ENCODE results near the gene ACSBG1.

ACSBG1 gene

DNA sequence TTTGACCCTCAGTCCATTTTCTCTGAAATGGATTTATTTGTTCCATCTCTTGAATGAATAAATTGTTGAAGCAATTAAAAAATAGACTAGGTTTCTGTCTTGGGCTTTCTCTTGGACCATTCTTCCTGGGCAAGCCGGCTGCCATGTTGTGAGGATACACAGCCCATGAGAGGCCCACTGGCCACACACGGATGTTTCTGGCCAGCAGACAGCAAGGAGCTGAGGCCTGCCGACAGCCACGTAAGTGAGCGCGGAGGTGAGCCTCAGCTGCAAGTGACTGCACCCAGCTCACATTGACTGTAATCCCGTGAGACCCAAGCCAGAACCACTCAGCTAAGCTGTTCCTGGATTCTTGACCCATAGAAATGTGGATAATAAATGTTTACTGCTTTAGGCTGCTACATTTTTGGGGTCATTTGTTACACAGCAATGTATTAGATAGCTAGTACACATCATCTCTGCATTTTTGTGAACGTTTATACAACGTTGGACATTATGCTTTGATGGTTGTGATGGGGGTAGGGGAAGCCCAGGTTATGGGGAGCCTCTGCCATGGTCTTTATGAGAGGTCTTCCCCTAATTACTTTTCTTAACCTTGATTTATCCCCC lies 62.4 kb downstream of the ACSBG1 start:
- no peaks in the 10 kb centered on the region for H3K4me1 ChIP-seq (ENCODE audit: control insufficient read depth, insufficient read depth, low read length)

DNA sequence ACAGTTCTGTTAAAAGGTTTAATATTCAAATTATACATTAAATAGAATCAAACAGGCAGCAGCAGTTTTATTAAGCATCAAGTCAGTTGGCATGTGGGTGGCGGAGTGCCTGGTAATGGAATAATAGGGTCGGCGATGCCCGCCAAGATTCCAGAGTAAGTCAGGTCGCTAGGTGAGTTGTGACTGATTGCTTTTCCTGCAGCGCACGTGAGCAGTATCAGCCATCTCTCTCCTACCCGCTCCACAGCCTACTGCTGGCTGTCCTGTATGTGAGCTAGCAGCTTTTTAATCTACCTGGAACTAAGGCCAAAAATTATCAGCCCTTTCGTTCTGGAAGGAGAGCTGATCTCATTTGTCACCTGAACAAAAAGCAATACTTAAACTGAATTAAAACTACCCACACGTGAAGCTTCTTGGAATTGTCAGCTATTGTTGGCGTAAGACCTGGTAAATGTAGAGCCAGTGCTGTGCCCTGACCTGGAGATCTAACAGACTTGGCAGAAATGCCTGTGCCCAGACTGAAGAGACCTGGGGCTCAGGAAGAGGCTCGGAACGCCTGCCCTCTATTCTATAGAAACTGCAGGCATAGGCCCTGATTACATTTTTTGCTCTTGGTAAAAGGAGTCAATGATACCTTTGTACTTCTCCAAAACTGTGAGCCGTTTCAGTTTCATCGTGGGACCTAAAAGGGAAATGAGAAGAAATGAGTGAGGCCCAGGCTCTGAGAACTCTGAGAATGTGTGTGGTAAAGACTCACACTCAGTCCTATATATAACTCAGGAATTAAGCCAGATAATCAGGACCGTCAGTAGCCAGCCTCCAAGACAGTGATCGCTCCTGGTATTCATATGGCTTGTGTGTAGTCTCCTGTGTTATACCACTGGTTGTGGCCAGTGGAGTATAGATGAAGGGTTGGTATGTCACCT lies 63.3 kb downstream of the ACSBG1 start:
- Histone ChIP-seq H3K9me3 (replicated peaks; ENCODE audit: low read length) (no peaks in the 10 kb centered on the region), H3K27me3 (ENCODE audit: control insufficient read depth, insufficient read depth, low read length) (no peaks in the 10 kb centered on the region), H3K4me3 (ENCODE audit: low read length) (no peak overlapping the region), H3K9ac (ENCODE audit: low read depth, low read length) (no peak overlapping the region), H3K4me2 (ENCODE audit: low read length) (no peak overlapping the region), H3K36me3 (ENCODE audit: insufficient read depth, low read length) (peaks cover 47% of the 10 kb centered on the region), H3K4me1 (ENCODE audit: control insufficient read depth, insufficient read depth, low read length) (no peaks in the 10 kb centered on the region)

More for the DNA sequence above, 62.4 kb downstream of the ACSBG1 start:
- peaks cover 41% of the 10 kb centered on the region for H3K36me3 ChIP-seq (ENCODE audit: insufficient read depth, low read length)
- no peak overlapping the region for H3K4me2 ChIP-seq (ENCODE audit: low read length)
- H3K4me3 ChIP-seq (ENCODE audit: low read length), result no peak overlapping the region
- H3K9ac ChIP-seq (ENCODE audit: low read depth, low read length), result no peak overlapping the region
- H3K9me3 ChIP-seq (replicated peaks; ENCODE audit: low read length), result no peaks in the 10 kb centered on the region
- no peaks in the 10 kb centered on the region for H3K27me3 ChIP-seq (ENCODE audit: control insufficient read depth, insufficient read depth, low read length)

DNA sequence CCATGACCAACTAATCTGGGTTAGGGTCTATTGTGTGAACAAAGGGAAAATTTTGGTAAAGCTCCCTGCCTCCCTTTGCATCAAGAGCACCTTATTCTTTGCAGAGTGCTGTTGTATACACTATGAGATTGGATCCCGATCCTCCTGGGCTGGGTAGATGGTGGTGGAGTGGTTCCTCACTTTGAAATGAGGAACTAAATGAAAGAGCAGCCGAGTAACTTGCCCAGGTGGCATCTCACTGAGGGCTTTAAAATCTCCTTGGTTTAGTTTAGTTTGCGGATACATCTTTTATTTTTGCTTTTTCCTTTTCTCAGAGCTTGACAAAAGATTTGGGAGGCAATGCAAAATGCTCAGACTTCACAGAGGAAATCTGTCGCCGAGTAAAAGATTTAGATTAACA lies 65.8 kb downstream of the ACSBG1 start:
- Histone ChIP-seq H3K36me3 (ENCODE audit: insufficient read depth, low read length) (peaks cover 59% of the 10 kb centered on the region), H3K4me3 (ENCODE audit: low read length) (no peak overlapping the region), H3K4me1 (ENCODE audit: control insufficient read depth, insufficient read depth, low read length) (no peaks in the 10 kb centered on the region), H3K9ac (ENCODE audit: low read depth, low read length) (no peak overlapping the region), H3K9me3 (replicated peaks; ENCODE audit: low read length) (no peaks in the 10 kb centered on the region), H3K4me2 (ENCODE audit: low read length) (no peak overlapping the region), H3K27me3 (ENCODE audit: control insufficient read depth, insufficient read depth, low read length) (no peaks in the 10 kb centered on the region)

DNA sequence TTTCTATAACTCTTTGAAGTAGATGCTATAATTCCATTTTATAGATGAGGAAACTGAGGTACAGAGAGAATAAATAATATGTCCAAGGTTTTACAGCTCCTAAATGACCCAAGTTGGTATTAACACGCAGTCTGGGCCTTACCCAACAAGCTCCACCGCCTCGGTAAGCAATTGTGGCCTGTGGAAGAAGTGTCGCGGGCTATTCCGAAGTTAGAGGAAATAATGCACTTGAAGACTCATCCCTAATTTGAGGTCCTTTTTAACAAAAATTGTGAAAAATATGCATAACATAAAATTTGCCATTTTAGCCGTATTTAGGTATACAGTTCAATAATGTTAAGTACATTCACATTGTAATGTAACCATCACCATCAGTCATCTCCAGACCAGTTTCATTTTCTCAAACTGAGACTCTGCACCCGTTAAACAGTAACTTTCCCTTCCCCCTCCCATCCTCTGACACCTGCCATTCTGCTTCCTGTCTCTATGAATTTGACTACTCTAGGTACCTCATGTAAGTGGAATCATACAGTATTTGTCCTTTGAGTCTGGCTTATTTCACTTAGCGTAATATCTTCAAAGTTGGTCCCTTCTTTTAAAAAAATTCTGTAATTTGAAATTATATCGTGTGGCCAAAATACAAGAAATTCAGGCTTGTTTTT lies 67.0 kb downstream of the ACSBG1 start:
- no peak overlapping the region for H3K9ac ChIP-seq (ENCODE audit: low read depth, low read length)
- peaks cover 58% of the 10 kb centered on the region for H3K36me3 ChIP-seq (ENCODE audit: insufficient read depth, low read length)

DNA sequence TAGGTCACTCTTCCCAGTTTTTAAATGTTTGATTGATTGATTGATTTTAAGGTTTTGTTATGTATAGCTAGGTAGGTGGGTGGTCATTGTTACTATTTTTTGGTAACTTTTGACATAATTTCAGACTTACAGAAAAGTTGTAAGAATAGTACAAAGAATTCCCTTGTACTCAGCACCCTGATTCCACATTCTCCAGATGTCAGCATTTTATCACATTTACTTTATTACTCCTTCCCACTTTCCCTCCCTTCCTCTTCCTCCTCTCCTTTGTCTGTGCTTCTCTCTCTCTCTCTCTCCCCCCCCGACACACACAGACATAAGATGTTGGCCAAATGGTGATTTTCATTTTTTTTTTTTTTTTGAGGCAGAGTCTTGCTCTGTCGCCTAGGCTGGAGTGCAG lies 70.4 kb downstream of the ACSBG1 start:
- Histone ChIP-seq H3K4me1 (ENCODE audit: control insufficient read depth, insufficient read depth, low read length) (no peaks in the 10 kb centered on the region), H3K36me3 (ENCODE audit: insufficient read depth, low read length) (peaks cover 54% of the 10 kb centered on the region), H3K27me3 (ENCODE audit: control insufficient read depth, insufficient read depth, low read length) (no peaks in the 10 kb centered on the region)

More for the DNA sequence above, 67.0 kb downstream of the ACSBG1 start:
- H3K4me1 ChIP-seq (ENCODE audit: control insufficient read depth, insufficient read depth, low read length), result no peaks in the 10 kb centered on the region
- no peaks in the 10 kb centered on the region for H3K27me3 ChIP-seq (ENCODE audit: control insufficient read depth, insufficient read depth, low read length)
- H3K4me3 ChIP-seq (ENCODE audit: low read length), result no peak overlapping the region
- no peaks in the 10 kb centered on the region for H3K9me3 ChIP-seq (replicated peaks; ENCODE audit: low read length)
- H3K4me2 ChIP-seq (ENCODE audit: low read length), result no peak overlapping the region

DNA sequence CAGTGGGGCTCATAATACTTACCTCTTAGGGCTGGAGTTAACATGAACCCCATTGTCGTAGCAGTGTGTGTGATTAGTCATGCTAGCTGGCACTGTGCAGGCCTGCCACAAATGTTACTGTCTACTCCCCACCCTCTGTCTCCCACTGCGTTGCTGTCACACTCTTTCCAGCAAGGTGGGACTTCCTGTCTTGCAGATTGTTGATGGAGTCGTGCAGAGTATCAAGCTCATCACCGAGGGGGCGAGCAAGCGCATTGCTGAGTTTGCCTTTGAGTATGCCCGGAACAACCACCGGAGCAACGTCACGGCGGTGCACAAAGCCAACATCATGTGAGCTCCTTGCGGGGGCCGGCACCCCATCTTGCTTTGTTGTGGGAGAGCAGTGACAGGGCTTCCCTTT lies 72.3 kb downstream of the ACSBG1 start:
- no peaks in the 10 kb centered on the region for H3K9me3 ChIP-seq (replicated peaks; ENCODE audit: low read length)

More for the DNA sequence above, 70.4 kb downstream of the ACSBG1 start:
- H3K9me3 ChIP-seq (replicated peaks; ENCODE audit: low read length), result no peaks in the 10 kb centered on the region
- no peak overlapping the region for H3K9ac ChIP-seq (ENCODE audit: low read depth, low read length)
- H3K4me2 ChIP-seq (ENCODE audit: low read length), result no peak overlapping the region
- H3K4me3 ChIP-seq (ENCODE audit: low read length), result no peak overlapping the region

DNA sequence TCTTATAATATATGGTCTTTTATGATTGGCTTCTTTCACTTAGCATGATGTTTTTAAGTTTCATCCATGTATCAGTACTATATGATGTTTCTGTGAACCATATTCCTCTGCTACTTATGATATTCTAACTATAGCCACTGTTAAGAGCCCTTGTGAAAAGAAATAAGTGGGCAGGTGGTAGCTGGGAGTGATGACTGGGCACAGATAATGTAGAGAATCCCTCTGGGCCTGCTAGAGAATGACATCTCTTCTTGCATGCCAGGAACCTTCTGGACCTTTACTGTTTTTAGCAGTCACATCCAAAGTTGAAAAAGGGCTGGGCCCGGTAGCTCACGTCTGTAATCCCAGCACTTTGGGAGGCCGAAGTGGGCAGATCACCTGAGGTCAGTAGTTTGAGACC lies 75.0 kb downstream of the ACSBG1 start:
- Histone ChIP-seq H3K27me3 (ENCODE audit: control insufficient read depth, insufficient read depth, low read length) (no peaks in the 10 kb centered on the region), H3K36me3 (ENCODE audit: insufficient read depth, low read length) (peaks cover 25% of the 10 kb centered on the region), H3K9me3 (replicated peaks; ENCODE audit: low read length) (no peaks in the 10 kb centered on the region), H3K9ac (ENCODE audit: low read depth, low read length) (no peak overlapping the region), H3K4me3 (ENCODE audit: low read length) (no peak overlapping the region), H3K4me2 (ENCODE audit: low read length) (no peak overlapping the region), H3K4me1 (ENCODE audit: control insufficient read depth, insufficient read depth, low read length) (peaks cover 17% of the 10 kb centered on the region)

More for the DNA sequence above, 72.3 kb downstream of the ACSBG1 start:
- no peak overlapping the region for H3K9ac ChIP-seq (ENCODE audit: low read depth, low read length)
- H3K4me3 ChIP-seq (ENCODE audit: low read length), result no peak overlapping the region
- no peak overlapping the region for H3K4me2 ChIP-seq (ENCODE audit: low read length)
- no peaks in the 10 kb centered on the region for H3K4me1 ChIP-seq (ENCODE audit: control insufficient read depth, insufficient read depth, low read length)
- H3K36me3 ChIP-seq (ENCODE audit: insufficient read depth, low read length), result peaks cover 43% of the 10 kb centered on the region
- H3K27me3 ChIP-seq (ENCODE audit: control insufficient read depth, insufficient read depth, low read length), result no peaks in the 10 kb centered on the region

DNA sequence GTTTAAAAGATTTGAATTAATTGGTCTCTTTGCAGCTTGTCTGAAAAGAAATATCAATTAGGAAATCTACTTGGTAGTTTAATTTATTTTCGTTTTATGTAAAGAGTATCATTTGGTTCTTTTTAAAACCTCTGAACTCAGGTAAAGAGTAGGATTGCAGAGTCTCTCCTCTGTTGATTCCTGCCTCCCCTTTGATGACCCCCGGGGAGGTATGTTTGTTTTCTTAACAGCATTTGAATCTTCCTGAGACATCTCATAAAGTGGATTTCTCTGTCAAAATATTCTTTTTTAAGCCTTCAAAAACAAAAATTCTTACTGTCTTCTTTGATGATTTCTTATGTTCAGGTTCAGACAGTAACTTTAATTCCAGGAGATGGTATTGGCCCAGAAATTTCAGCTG lies 77.2 kb downstream of the ACSBG1 start:
- H3K36me3 ChIP-seq (ENCODE audit: insufficient read depth, low read length), result peaks cover 25% of the 10 kb centered on the region

DNA sequence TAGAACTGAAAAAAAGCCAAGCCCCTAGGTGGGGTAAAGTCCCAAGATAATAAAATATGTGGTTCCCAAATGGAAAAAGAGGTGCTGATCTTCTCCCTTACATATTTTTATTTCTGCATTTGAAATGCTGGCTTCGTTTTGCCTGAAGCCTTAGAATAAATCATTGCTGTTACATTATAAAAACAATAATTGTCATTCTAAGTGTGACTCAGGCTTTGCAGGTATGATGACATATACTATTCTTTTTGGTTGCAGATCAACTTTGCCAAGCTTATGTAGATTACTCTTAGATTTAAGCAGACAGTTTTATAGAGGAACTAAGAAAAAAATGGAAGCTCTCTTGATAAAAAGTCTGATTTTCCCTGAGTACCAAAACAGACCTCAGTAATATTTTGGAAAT lies 77.7 kb downstream of the ACSBG1 start:
- peaks cover 20% of the 10 kb centered on the region for H3K36me3 ChIP-seq (ENCODE audit: insufficient read depth, low read length)
- H3K9me3 ChIP-seq (replicated peaks; ENCODE audit: low read length), result no peaks in the 10 kb centered on the region
- no peak overlapping the region for H3K4me3 ChIP-seq (ENCODE audit: low read length)
- peaks cover 20% of the 10 kb centered on the region for H3K4me1 ChIP-seq (ENCODE audit: control insufficient read depth, insufficient read depth, low read length)
- no peak overlapping the region for H3K4me2 ChIP-seq (ENCODE audit: low read length)
- no peaks in the 10 kb centered on the region for H3K27me3 ChIP-seq (ENCODE audit: control insufficient read depth, insufficient read depth, low read length)
- H3K9ac ChIP-seq (ENCODE audit: low read depth, low read length), result no peak overlapping the region

More for the DNA sequence above, 77.2 kb downstream of the ACSBG1 start:
- H3K4me1 ChIP-seq (ENCODE audit: control insufficient read depth, insufficient read depth, low read length), result peaks cover 20% of the 10 kb centered on the region
- no peak overlapping the region for H3K4me3 ChIP-seq (ENCODE audit: low read length)
- no peaks in the 10 kb centered on the region for H3K27me3 ChIP-seq (ENCODE audit: control insufficient read depth, insufficient read depth, low read length)
- H3K4me2 ChIP-seq (ENCODE audit: low read length), result no peak overlapping the region
- H3K9me3 ChIP-seq (replicated peaks; ENCODE audit: low read length), result no peaks in the 10 kb centered on the region
- H3K9ac ChIP-seq (ENCODE audit: low read depth, low read length), result no peak overlapping the region

DNA sequence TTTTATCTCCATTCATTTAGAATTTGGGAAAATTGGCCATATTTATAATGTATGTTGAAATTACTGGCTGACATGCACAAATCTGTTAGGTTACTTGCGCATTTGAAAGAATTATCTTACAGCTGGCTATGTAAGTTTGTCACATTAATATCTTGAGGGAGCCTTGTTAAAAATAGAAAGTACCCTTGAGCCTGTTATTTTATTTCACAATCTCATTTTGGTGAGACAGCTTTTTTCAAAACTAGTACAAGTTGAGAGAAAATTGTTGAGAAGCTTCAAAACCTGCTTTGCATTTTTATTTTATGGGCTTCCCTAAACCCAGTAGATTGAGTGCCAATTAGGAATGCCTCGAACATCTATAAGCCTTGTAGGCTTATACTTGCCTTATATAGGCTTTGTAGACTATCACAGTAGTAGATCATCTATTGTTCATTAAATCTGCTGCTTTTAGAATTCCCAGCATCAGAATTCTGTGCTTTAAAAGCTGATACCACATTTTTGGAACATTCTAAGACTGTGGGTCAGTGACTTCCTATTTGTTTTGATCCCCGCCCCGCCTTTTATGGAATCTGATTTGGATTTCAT lies 78.9 kb downstream of the ACSBG1 start:
- Histone ChIP-seq H3K4me2 (ENCODE audit: low read length) (no peak overlapping the region), H3K4me1 (ENCODE audit: control insufficient read depth, insufficient read depth, low read length) (peaks cover 20% of the 10 kb centered on the region), H3K9ac (ENCODE audit: low read depth, low read length) (no peak overlapping the region), H3K4me3 (ENCODE audit: low read length) (no peak overlapping the region), H3K27me3 (ENCODE audit: control insufficient read depth, insufficient read depth, low read length) (no peaks in the 10 kb centered on the region), H3K9me3 (replicated peaks; ENCODE audit: low read length) (no peaks in the 10 kb centered on the region), H3K36me3 (ENCODE audit: insufficient read depth, low read length) (peaks cover 12% of the 10 kb centered on the region)

DNA sequence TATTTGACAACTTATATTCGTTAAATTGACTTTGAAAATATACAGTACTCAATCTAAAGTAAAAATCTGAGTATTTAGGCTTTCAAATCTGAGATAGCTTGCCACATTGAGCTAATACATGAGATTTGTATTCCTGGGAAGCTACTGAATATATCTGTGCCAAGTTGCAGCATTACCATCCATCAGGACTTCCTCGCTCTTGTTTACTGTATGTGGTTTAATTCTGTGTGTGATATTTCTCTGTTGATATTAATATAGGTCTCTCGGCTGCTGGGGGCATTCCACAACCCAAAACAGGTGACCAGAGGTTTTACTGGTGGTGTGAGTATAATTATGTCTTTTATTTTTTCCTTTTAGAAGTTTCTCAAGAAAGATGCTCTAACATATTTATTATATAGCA lies 79.4 kb downstream of the ACSBG1 start:
- H3K9me3 ChIP-seq (replicated peaks; ENCODE audit: low read length), result no peaks in the 10 kb centered on the region
- peaks cover 24% of the 10 kb centered on the region for H3K4me1 ChIP-seq (ENCODE audit: control insufficient read depth, insufficient read depth, low read length)
- H3K27me3 ChIP-seq (ENCODE audit: control insufficient read depth, insufficient read depth, low read length), result no peaks in the 10 kb centered on the region
- H3K36me3 ChIP-seq (ENCODE audit: insufficient read depth, low read length), result peaks cover 10% of the 10 kb centered on the region
- no peak overlapping the region for H3K9ac ChIP-seq (ENCODE audit: low read depth, low read length)
- no peak overlapping the region for H3K4me3 ChIP-seq (ENCODE audit: low read length)
- no peak overlapping the region for H3K4me2 ChIP-seq (ENCODE audit: low read length)
